Tibial nerve (tissue), 4 donors: Measurements from ENCODE around the gene EPHA10. TPM values are rescaled to one million over a fixed set of nuclear protein-coding genes. Genes with fewer than 3 reads are reported as not detected.

ENCODE experiments used
- DNase-seq, 2 donors: peaks; one replicate each; pipeline ENCODE4 v3.0.0-alpha.2; 2019; ENCODE audit warnings: low spot score in 2 of 2
- H3K27ac ChIP-seq, 4 donors: fragments of 200-600 bp; sonication (generic) in 3 of 4; one replicate each; pipeline ENCODE4 v1.5.1; 2017 to 2019; ENCODE audit warnings: mild to moderate bottlenecking in 1 of 4
- H3K27me3 ChIP-seq, 2 donors: fragments of 200-600 bp; sonication (generic) in 1 of 2; one replicate each; pipeline versions ENCODE4 v1.5.1 to v1.6.0; 2017 to 2019
- H3K36me3 ChIP-seq, 3 donors: fragments of 200-600 bp; sonication (generic); one replicate each; pipeline ENCODE4 v1.5.1; 2018 to 2019
- H3K4me1 ChIP-seq, 4 donors: fragments of 200-600 bp; sonication (generic) in 3 of 4; one replicate each; pipeline ENCODE4 v1.5.1; 2017 to 2019
- H3K4me3 ChIP-seq, 4 donors: fragments of 200-600 bp; sonication (generic) in 3 of 4; one replicate each; pipeline ENCODE4 v1.5.1; 2017 to 2019; ENCODE audit warnings: mild to moderate bottlenecking in 1 of 4, moderate library complexity in 1 of 4
- H3K9me3 ChIP-seq, 4 donors: fragments of 200-600 bp; sonication (generic) in 3 of 4; one replicate each; pipeline ENCODE4 v1.5.1; 2017 to 2019
- EP300 ChIP-seq, 2 donors: sonication (generic); formaldehyde crosslinking; IDR thresholded peaks; one replicate each; pipeline ENCODE4 v1.6.1; 2017; ENCODE audit warnings: antibody characterized with exemption in 2 of 2, mild to moderate bottlenecking in 1 of 2
- POLR2A ChIP-seq, 2 donors: fragments of 450-650 bp; IDR thresholded peaks; one replicate each; pipeline ENCODE4 v1.6.1; 2017; ENCODE audit warnings: antibody characterized with exemption in 2 of 2, mild to moderate bottlenecking in 2 of 2, moderate library complexity in 2 of 2
- WGBS, 2 donors: methylation state at CpG; one replicate each; pipeline ENCODE4 v1.1.5; 2018; 5-methylcytosine and 5-hydroxymethylcytosine counted together
- total RNA-seq, 4 donors: library from RNA; depleted of rRNA; stranded (reverse); fragments of >200 nt; gene quantifications; one replicate each; pipeline ENCODE4 v1.1.0, GENCODE V29; 2016
- TF ChIP-seq, protein P1 (sequence below), 5 experiments: fragments of 200-600 bp in 3 of 5; fragments of 450-650 bp in 2 of 5; sonication (generic) in 3 of 5; IDR thresholded peaks; one replicate each; pipeline ENCODE4 v1.5.1; 2016 to 2019; ENCODE audit warnings: antibody characterized with exemption in 5 of 5, mild to moderate bottlenecking in 3 of 5, moderate library complexity in 2 of 5

EPHA10 gene
- total RNA-seq, 4 donors from 2014 or later: under 0.01 to 0.30 (median 0.21) TPM; not detected in 1

DNA sequence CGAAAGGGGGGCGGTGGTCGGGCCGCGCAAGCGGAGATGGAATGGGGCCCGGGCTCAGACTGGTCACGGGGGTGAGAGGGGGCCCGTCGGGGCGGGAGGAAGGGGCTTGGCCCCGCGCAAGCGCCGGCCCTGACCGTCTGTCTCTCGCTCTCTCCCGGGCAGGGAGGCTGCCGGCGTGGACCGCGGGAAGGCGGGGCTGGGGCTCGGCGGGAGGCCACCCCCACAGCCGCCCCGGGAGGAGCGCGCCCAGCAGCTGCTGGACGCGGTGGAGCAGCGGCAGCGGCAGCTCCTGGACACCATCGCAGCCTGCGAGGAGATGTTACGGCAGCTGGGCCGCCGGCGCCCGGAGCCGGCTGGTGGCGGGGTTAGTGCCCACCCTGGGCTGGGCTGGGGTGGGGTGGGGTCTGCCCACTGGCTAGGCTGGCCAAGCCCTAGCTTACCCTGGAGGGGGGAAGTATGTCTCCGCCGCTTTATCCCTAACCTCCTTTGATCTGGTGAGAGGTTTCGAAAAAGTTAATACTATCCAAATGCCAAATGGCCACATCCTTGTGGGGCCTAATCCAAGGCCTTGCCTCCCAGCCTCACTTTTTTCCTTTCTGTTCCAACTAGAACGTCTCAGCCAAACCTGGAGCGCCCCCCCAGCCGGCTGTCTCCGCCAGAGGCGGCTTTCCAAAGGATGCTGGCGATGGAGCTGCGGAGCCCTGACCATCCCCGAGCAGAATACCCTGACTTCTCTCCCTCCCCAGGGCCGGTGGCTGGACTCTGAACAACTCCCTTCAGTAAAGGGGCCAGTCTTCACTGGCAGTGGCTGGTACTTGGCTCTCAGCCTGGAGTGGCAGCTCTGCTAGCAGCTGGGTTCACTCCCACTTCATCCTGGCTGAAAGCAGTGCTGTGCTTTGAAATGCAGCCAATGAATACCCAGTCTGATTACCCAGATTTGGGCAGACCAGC is 43.7 kb upstream of the EPHA10 start:
- peak in 1 of 2 donors; percentile 15 for DNase-seq
- TF ChIP-seq EP300 (IDR thresholded peaks at IDR 0.05) (no peak), POLR2A (IDR thresholded peaks at IDR 0.05) (no peak)
- TF ChIP-seq, protein P1, sequence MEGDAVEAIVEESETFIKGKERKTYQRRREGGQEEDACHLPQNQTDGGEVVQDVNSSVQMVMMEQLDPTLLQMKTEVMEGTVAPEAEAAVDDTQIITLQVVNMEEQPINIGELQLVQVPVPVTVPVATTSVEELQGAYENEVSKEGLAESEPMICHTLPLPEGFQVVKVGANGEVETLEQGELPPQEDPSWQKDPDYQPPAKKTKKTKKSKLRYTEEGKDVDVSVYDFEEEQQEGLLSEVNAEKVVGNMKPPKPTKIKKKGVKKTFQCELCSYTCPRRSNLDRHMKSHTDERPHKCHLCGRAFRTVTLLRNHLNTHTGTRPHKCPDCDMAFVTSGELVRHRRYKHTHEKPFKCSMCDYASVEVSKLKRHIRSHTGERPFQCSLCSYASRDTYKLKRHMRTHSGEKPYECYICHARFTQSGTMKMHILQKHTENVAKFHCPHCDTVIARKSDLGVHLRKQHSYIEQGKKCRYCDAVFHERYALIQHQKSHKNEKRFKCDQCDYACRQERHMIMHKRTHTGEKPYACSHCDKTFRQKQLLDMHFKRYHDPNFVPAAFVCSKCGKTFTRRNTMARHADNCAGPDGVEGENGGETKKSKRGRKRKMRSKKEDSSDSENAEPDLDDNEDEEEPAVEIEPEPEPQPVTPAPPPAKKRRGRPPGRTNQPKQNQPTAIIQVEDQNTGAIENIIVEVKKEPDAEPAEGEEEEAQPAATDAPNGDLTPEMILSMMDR (IDR thresholded peaks at IDR 0.05): no peak
- WGBS, 2 donors: 2 to 4% methylated on average over 18 to 30 of the region's 54 CpGs
- Histone ChIP-seq H3K9me3 (no peaks in the 10 kb centered on the region), H3K27ac (peak overlapping the region; percentile 81 to 97 (median 96)), H3K27me3 (no peaks in the 10 kb centered on the region), H3K4me3 (peak overlapping the region; percentile 54 to 98 (median 76)), H3K36me3 (peaks cover 0 to 32% (median 4%) of the 10 kb centered on the region in 3 donors), H3K4me1 (peaks cover 0 to 55% (median 23%) of the 10 kb centered on the region in 4 donors)

DNA sequence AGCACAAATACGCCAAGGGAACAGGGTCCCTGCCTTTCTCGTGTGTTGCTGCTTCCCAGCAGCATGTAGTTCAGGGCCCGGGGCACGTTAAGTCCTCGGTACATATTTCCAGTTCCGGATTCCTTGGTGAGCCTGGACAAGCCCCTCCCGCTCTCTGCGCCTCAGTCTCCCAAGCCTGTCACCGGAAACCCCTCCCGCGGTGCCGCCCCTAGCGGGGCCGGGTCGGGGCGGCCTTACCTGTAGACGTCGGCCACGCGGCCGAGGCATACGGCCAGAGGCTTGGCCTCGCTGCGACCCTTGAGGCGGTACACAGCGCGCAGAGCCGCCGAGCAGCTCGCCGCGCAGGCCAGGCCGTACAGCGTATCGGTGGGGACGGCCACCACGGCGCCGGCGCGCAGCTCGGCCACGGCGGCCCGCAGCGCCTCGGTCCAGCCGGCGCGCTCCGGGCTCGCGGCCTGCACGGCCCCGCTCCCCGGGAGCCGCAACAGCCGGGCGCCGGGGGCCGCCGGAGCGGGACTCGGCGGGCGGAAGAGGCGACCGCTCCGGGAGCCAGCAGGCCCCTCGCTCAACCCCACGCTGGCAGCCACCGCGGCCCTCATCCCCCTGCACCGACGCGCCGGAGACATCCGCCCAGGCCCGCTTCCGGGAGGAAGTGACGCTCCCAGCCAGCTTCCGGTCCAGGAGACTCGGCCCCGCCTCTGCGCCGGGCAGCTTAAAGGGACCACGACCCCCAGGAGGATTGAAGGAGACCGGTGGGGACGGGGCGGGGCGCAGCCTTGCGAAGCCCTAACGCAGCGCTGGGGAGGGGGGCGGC is 42.8 kb upstream of the EPHA10 start, which contains the start of the genes C1orf122 and YRDC:
Gene C1orf122 (plus strand): TSS at position 236 of the 814 bp plus-strand sequence. CDS start 615 bp downstream, outside the sequence.
Gene YRDC (minus strand): TSS at position 654 of the 814 bp plus-strand sequence. CDS start 28 bp downstream, at position 626.
- Histone ChIP-seq H3K4me3 (peak within 1 kb of the TSS; percentile 54 to 98 (median 76)), H3K27me3 (no peaks in the 10 kb centered on the region), H3K9me3 (no peaks in the 10 kb centered on the region), H3K36me3 (peaks cover 0 to 40% (median 4%) of the 10 kb centered on the region in 3 donors), H3K4me1 (peaks cover 0 to 55% (median 23%) of the 10 kb centered on the region in 4 donors), H3K27ac (peak within 1 kb of the TSS; percentile 81 to 97 (median 96))
- peak; percentile 81 to 90 for DNase-seq
- 0 to 1% methylated on average over 9 to 60 of the region's 95 CpGs for whole genome bisulfite sequencing, 2 donors
- TF ChIP-seq, protein P1 (IDR thresholded peaks at IDR 0.05): no peak
- peak; percentile 45 to 56 for TF ChIP-seq POLR2A (IDR thresholded peaks at IDR 0.05)
- peak; percentile 58 to 91 for TF ChIP-seq EP300 (IDR thresholded peaks at IDR 0.05)

DNA sequence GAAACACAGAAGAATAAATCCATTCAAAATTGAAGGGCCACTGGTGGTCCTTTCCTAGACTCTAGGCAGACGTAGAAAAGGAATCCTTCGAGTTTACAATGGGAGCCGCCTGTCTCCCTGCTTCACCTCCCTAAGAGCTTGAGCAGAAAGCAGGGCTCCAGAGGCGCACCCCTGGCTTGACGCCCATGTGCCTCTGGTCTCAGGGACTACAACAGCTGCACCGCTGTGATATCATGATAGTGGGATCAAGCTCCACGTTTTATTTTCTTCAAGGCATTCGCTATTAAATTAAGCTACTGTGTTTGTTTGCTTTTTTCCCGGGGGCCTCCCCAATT is 42.3 kb upstream of the EPHA10 start:
- H3K27ac ChIP-seq: peak overlapping the region in 3 of 4 donors; percentile 94 to 97 (median 97)
- peaks cover 0 to 55% (median 23%) of the 10 kb centered on the region in 4 donors for H3K4me1 ChIP-seq
- TF ChIP-seq, protein P1 (IDR thresholded peaks at IDR 0.05): no peak
- TF ChIP-seq EP300 (IDR thresholded peaks at IDR 0.05): no peak
- TF ChIP-seq POLR2A (IDR thresholded peaks at IDR 0.05): no peak
- no peaks in the 10 kb centered on the region for H3K27me3 ChIP-seq
- WGBS, 2 donors: 8 to 11% methylated on average over 9 of the region's 9 CpGs
- H3K36me3 ChIP-seq: peaks cover 0 to 46% (median 4%) of the 10 kb centered on the region in 3 donors
- H3K4me3 ChIP-seq: peak overlapping the region; percentile 54 to 98 (median 76)
- no peaks in the 10 kb centered on the region for H3K9me3 ChIP-seq
- DNase-seq: no peak

DNA sequence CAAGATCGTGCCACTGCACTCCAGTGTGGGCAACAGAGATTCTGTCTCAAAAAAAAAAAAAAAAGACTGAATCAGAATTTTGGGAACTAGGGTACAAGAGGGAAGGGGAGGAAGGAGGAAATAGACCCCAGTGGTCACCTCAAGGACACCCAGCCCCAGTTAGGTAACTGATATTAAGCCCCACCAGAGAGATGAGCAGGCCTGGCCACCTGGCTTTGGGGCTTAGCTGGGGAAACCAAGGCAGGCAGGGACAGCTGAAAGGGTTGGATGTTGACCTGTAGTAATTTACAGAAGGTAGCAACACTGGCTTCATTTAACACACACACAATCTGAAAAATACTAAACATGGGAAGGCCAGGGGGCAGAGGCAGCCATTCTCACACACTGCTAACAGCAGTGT is 37.5 kb upstream of the EPHA10 start:
- no peak for DNase-seq
- Histone ChIP-seq H3K9me3 (no peaks in the 10 kb centered on the region), H3K4me1 (peaks cover 0 to 26% (median 10%) of the 10 kb centered on the region in 4 donors), H3K27ac (no peak overlapping the region), H3K4me3 (no peak overlapping the region), H3K36me3 (peaks cover 0 to 93% (median 4%) of the 10 kb centered on the region in 3 donors), H3K27me3 (no peaks in the 10 kb centered on the region)
- WGBS, 2 donors: 83 to 96% methylated on average over 1 of the region's 1 CpG
- TF ChIP-seq EP300 (IDR thresholded peaks at IDR 0.05) (no peak), POLR2A (IDR thresholded peaks at IDR 0.05) (no peak)
- TF ChIP-seq, protein P1 (IDR thresholded peaks at IDR 0.05): no peak
